ENCODE data around the gene DIP2A.

Gene DIP2A

GRCh38 chr21:46425571-46425970 lies 33.1 kb upstream of the DIP2A start:
- DNase-seq (ENCODE audit: low spot score), result no peak
- TF ChIP-seq, protein P1, sequence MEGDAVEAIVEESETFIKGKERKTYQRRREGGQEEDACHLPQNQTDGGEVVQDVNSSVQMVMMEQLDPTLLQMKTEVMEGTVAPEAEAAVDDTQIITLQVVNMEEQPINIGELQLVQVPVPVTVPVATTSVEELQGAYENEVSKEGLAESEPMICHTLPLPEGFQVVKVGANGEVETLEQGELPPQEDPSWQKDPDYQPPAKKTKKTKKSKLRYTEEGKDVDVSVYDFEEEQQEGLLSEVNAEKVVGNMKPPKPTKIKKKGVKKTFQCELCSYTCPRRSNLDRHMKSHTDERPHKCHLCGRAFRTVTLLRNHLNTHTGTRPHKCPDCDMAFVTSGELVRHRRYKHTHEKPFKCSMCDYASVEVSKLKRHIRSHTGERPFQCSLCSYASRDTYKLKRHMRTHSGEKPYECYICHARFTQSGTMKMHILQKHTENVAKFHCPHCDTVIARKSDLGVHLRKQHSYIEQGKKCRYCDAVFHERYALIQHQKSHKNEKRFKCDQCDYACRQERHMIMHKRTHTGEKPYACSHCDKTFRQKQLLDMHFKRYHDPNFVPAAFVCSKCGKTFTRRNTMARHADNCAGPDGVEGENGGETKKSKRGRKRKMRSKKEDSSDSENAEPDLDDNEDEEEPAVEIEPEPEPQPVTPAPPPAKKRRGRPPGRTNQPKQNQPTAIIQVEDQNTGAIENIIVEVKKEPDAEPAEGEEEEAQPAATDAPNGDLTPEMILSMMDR (IDR thresholded peaks at IDR 0.05; ENCODE audit: extremely low read depth, missing control alignments), result no peak

DNA sequence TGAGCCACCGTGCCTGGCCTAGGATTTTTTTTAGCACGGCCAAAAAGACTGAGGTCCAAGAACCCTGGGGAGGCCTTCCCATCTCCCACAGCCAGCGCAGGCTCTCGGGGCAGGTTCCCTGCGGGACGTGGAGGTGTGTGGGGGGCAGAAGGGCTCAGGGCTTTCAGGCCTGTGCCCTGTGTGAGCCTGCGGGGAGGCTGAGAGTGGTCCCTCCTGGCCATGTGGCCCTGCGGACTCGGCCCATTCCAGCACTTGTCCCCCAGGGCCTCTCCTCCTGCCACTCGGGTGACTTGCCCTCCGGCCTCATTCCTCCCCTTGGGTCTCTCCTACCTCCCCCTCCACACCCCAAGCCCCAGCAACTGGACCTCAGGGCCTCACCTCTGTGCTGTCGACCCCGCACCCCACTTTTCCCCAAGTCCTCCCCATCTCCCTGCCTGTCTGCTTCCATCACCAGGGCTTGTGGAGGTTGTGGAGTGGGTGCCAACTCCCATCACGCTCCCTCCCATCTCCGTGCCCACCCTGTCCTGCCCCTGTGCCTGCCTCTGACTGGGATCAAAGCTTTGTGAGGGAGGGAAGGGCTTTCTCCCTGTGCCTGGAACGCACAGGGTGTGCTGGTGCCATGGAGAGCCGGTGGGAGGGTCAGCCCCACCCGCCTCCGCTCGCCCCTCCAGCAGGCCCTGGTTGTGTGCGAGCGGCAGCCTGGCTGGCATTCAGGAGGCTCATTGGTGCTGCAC lies 32.2 kb upstream of the DIP2A start:
- no peak for DNase-seq (ENCODE audit: low spot score)
- TF ChIP-seq, protein P1 (IDR thresholded peaks at IDR 0.05; ENCODE audit: extremely low read depth, missing control alignments), result no peak

DNA sequence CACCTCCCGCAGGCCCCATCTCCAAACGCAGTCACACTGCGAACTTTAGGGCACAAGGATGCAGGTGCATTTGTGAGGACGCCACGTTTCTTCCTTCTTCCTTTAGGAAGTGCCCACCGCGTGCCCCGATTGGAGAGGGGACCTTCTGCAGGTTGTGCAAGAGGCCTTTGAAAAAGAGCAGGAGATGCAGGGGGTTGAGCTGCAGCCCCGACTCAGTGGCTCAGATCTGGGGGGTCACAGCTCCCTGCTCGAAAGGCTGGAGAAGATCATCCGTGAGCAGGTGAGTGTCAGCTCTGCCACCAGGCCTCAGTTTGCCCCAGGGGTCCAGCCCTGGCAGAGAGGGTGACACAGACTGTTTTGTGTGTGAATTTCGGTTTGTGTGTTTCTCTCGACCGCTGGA lies 31.2 kb upstream of the DIP2A start:
- DNase-seq (ENCODE audit: low spot score), result no peak
- TF ChIP-seq, protein P1 (IDR thresholded peaks at IDR 0.05; ENCODE audit: extremely low read depth, missing control alignments), result no peak

DNA sequence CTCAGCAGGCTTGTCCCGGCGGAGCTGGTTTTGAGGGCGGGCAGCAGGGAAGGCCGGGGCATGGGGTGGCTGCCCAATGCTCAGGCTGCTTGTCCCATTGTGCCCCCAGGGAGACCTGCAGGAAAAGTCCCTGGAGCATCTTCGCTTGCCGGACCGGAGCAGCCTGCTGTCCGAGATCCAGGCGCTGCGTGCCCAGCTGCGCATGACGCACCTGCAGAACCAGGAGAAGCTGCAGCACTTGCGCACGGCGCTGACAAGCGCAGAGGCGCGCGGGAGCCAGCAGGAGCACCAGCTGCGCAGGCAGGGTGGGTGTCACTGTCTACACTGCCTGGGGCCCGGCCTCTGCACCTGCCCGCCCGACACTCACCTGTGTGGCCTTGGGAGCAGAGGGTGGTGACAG lies 30.4 kb upstream of the DIP2A start:
- TF ChIP-seq, protein P1 (IDR thresholded peaks at IDR 0.05; ENCODE audit: extremely low read depth, missing control alignments), result no peak
- DNase-seq (ENCODE audit: low spot score), result no peak

GRCh38 chr21:46428987-46429710 lies 29.5 kb upstream of the DIP2A start:
- no peak for DNase-seq (ENCODE audit: low spot score)
- TF ChIP-seq, protein P1 (IDR thresholded peaks at IDR 0.05; ENCODE audit: extremely low read depth, missing control alignments), result no peak

DNA sequence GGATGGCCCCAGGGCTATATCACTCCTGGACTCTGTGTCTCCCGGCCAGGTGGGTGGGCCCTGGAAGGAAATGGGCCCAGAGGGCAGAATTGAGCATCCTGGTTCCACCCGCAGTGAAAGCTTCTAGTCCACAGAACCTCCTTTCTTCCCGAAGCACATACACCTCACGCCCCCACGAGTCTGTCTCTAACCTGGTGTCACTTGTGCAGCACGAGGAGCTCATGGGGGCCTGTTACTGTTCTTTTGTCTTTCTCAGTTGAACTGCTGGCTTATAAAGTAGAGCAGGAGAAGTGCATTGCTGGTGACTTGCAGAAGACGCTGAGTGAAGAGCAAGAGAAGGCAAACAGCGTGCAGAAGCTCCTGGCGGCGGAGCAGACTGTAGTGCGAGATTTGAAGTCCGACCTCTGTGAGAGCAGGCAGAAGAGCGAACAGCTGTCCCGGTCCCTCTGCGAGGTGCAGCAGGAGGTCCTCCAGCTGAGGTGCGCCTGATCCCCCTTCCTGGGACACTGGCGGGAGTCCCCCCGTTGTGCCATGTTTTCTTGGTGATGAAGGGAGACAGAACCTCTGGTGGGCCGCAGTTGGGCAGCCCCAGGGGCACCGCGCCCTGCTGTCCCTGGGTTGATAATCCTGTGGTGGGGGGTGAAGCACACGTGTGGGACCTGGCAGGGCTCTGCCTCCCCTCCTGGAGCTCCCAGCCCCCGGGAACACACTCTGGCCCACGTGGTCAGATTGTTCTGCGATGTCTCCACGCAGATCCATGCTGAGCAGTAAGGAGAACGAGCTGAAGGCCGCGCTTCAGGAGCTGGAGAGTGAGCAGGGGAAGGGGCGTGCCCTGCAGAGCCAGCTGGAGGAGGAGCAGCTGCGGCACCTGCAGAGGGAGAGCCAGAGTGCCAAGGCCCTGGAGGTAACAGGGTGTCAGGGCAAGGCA lies 28.7 kb upstream of the DIP2A start:
- TF ChIP-seq, protein P1 (IDR thresholded peaks at IDR 0.05; ENCODE audit: extremely low read depth, missing control alignments), result no peak
- no peak for DNase-seq (ENCODE audit: low spot score)

Measured in GM20000 (cell line).